Epithelial cell of proximal tubule (primary cell): ENCODE results near the gene KCTD14. TPM values are rescaled to one million over a fixed set of nuclear protein-coding genes. Genes with fewer than 3 reads are reported as not detected.
A peak's percentile ranks its signal among the peaks of the same experiment; 100 is the strongest.

ENCODE experiments used
- DNase-seq: peaks from one replicate; pipeline ENCODE4 v3.0.0-alpha.2; 2011; ENCODE audit warnings: low read depth
- H3K4me3 ChIP-seq: 2 replicates; pipeline ENCODE4 v1.5.1; 2011; ENCODE audit warnings: low read depth, mild to moderate bottlenecking, low read length
- total RNA-seq: library from RNA; depleted of rRNA; stranded (reverse); fragments of >200 nt; gene quantifications from 2 replicates; pipeline ENCODE4 v1.2.3, GENCODE V29; 2015
- TF ChIP-seq, protein P1 (sequence below): conservative IDR thresholded peaks from 2 replicates; pipeline ENCODE4 v1.5.1; 2012; ENCODE audit warnings: low read depth, mild to moderate bottlenecking, low read length

Gene KCTD14
- 8.5 and 26.8 TPM in 2 replicates for total RNA-seq

GRCh38 chr11:78022397-78023396 is at the start of gene KCTD14:
TSS of gene KCTD14 (minus strand) at chr11:78023276. CDS start at chr11:78023249, 27 bp downstream.
- no peak for DNase-seq
- peak within 1 kb of the TSS; percentile 68 for H3K4me3 ChIP-seq
- TF ChIP-seq, protein P1, sequence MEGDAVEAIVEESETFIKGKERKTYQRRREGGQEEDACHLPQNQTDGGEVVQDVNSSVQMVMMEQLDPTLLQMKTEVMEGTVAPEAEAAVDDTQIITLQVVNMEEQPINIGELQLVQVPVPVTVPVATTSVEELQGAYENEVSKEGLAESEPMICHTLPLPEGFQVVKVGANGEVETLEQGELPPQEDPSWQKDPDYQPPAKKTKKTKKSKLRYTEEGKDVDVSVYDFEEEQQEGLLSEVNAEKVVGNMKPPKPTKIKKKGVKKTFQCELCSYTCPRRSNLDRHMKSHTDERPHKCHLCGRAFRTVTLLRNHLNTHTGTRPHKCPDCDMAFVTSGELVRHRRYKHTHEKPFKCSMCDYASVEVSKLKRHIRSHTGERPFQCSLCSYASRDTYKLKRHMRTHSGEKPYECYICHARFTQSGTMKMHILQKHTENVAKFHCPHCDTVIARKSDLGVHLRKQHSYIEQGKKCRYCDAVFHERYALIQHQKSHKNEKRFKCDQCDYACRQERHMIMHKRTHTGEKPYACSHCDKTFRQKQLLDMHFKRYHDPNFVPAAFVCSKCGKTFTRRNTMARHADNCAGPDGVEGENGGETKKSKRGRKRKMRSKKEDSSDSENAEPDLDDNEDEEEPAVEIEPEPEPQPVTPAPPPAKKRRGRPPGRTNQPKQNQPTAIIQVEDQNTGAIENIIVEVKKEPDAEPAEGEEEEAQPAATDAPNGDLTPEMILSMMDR, result no peak

DNA sequence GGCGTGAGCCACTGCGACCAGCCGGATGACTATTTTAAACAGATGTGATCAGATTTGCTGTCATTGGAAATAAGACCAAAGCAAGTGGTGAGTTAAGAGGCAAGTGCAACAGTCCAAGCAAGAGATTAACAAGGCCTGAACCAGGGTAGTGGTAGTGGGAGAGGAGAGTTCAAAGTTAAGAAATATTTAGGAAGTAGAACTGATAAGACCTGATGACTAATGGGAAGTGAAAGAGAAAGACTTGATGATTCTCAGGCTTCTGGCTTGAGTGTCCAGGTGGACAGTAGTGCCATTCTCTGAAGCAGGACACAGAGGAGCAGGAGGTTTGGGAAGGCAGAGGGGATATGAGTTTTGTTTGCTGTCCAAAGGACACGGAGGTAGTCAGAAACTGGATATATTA is 49.4 kb upstream of the KCTD14 start:
- DNase-seq, result no peak
- no peak overlapping the region for H3K4me3 ChIP-seq
- TF ChIP-seq, protein P1, result no peak

DNA sequence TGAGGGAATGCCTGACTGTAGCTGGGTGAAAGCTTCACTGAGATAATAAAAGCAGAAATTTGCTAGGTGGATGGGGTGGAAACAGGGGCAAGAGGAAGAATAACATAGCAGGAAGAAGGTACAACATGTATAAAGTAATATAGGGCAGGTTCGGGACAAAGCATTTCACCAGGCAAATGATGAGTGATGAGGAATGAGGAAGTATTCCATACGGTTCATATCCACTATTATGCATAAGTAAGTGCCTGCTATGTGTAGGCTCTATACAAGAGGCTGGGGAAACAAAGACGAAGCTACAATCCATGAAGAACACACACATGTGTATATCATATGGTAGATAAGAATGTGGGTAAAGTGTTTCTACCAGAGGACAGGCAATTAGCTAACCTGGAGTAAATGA is 48.6 kb upstream of the KCTD14 start:
- H3K4me3 ChIP-seq, result no peak overlapping the region
- TF ChIP-seq, protein P1, result no peak
- DNase-seq, result no peak

DNA sequence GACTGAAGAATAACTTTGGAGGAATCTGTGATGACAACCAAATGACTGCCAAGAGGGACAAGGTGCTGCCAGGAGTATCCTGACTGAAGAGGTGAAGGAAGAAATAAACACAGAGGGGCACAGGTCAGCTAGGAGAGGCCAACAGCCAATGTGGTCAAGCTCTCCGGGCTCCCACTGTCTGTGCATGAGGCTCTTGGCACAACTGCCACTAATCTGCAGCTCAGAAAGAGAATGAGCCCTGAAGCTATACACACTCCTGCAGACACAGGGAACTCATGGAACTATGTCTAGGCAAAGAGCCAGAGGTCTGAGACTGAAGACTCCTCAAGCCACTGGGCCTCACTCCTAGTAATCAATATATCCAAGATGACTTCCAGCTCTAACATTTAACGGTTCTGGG is 47.5 kb upstream of the KCTD14 start:
- no peak for DNase-seq
- no peak overlapping the region for H3K4me3 ChIP-seq
- TF ChIP-seq, protein P1, result no peak

DNA sequence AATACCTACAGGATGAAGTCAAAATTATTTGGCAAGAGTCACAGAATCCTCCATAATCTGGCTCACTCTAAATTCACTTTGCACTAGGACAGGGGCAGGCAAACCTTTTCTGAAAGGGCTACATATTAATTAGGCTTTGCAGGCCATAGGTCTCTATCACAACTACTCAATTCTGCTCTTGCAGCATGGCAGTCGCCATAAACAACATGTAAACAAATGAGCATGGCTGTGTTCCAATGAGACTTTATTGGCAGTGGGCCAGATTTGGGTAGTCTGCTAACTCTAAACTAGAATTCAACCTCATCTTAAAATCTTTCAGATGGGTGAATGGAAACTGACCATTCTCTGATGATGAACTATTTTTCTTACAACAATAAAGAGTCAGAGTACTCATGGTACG is 46.4 kb upstream of the KCTD14 start:
- TF ChIP-seq, protein P1, result no peak
- no peak overlapping the region for H3K4me3 ChIP-seq
- DNase-seq, result no peak

DNA sequence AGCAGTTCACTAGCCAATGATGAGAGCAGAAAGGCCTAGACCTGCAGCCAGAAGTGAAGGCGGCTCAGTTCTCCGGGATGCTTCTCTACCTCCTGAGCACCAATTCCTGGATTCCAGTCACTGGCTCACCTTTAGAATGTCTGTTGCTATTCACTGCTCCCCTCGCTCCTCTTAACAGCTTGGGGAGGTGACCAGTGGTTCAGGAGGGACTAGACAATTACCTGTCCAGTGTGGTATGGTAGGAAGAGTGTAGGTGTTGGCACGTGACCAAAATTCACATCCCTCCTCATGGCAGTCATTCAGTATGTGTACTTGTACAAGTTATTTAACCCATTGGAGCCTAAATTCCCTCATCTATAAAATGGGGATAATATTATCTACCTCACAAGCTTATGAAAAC is 44.6 kb upstream of the KCTD14 start:
- TF ChIP-seq, protein P1, result no peak
- no peak overlapping the region for H3K4me3 ChIP-seq
- no peak for DNase-seq

DNA sequence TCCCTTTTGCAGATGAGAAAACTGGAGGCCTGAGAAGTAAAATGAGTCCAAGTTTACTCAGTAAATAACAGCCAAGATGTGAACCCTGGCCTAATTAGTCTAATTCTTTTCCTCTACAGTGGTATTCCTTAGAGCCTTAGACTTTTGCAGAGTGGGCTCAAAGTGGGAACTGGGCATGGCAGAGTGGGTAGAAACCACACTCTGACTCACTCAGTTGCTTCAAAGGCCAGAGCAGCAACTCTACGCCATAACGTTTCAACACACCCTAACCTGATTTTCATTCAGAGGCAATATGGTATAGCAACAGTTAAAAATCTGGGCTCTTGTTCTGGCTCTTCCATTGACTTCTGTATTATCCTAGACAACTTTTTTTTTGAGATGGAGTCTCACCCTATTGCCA is 43.4 kb upstream of the KCTD14 start:
- no peak overlapping the region for H3K4me3 ChIP-seq
- DNase-seq, result no peak
- TF ChIP-seq, protein P1, result no peak
